Psoas muscle (tissue), 8 donors: ENCODE data around the gene CYB561D2. TPM values are rescaled to one million over a fixed set of nuclear protein-coding genes. Genes with fewer than 3 reads are reported as not detected.

Experiments used
- ATAC-seq, 4 donors: fragments of 200-7000 bp; cut with Tn5 transposase; one replicate each; pipeline ENCODE4 v1.9.1; 2020; ENCODE audit warnings: moderate library complexity in 3 of 4, mild to moderate bottlenecking in 2 of 4
- DNase-seq, 2 donors: peaks; one replicate each; pipeline ENCODE4 v3.0.0-alpha.2; 2020
- H3K27ac ChIP-seq: fragments of 200-600 bp; one replicate; pipeline ENCODE4 v1.8.0; 2022
- H3K27me3 ChIP-seq, 3 donors: fragments of 200-600 bp in 1 of 3; one replicate each; pipeline versions ENCODE4 v1.6.1 to v1.8.0; 2013 to 2022; ENCODE audit warnings: low read length in 2 of 3, mild to moderate bottlenecking in 2 of 3, moderate library complexity in 1 of 3; ENCODE audit not compliant: insufficient read depth in 3 of 3
- H3K36me3 ChIP-seq, 2 donors: fragments of 200-600 bp in 1 of 2; one replicate each; pipeline versions ENCODE4 v1.6.1 to v1.8.0; 2013 to 2022; ENCODE audit warnings: low read depth in 1 of 2, mild to moderate bottlenecking in 1 of 2, moderate library complexity in 1 of 2; ENCODE audit not compliant: insufficient read depth in 1 of 2
- H3K4me1 ChIP-seq: fragments of 200-600 bp; one replicate; pipeline ENCODE4 v1.8.0; 2022
- H3K4me3 ChIP-seq: fragments of 200-600 bp; one replicate; pipeline ENCODE4 v1.8.0; 2022; ENCODE audit warnings: mild to moderate bottlenecking
- H3K9me3 ChIP-seq: fragments of 200-600 bp; one replicate; pipeline ENCODE4 v1.8.0; 2022
- WGBS, 3 donors: extraction: QIAGEN DNeasy Blood & Tissue Kit; methylation state at CpG; one replicate each; pipeline versions ENCODE4 v1.1.6 to v1.1.7; 2013; 5-methylcytosine and 5-hydroxymethylcytosine counted together
- intact Hi-C, 2 donors: fragments of 100-400 bp; cut with DNase I; formaldehyde crosslinking; loops; one replicate each; pipeline versions ENCODE4 v1.11.0 to v1.14.2; 2022
- polyA plus RNA-seq, 3 donors: library from polyadenylated mRNA; stranded (reverse); fragments of 200-250 nt; gene quantifications; one replicate each; pipeline ENCODE4 v1.2.3, GENCODE V29; 2013
- total RNA-seq, 4 donors: library from RNA; stranded (reverse); fragmentation: NEBNext Ultra II Directional in 2 of 4; extraction: Animal tissue kit (Norgen Biotek cat#: 25700) in 2 of 4; gene quantifications; one replicate each; pipeline versions ENCODE4 v1.2.1 to v1.2.4, GENCODE V29; 2021 to 2023
- TF ChIP-seq, protein P1 (sequence below): fragments of 200-600 bp; IDR thresholded peaks from one replicate; pipeline ENCODE4 v1.8.0; 2022; ENCODE audit warnings: antibody characterized with exemption
- donor health status: healthy with polysubstance abuse.
- donor health status: DM: no; HTN: no; CAD: no; lungs with moderate emphysema.
- donor health status: Bipolar disorder and iron deficiency.
- donor health status: healthy.
- donor health status: DM: yes; HTN: yes; CAD: no.
- donor health status: DM: no; HTN: no; CAD: no.
- donor health status: DM: no; HTN: no; CAD: no.
- donor health status: DM: yes; HTN: yes; CAD: no.

The CYB561D2 gene
- total and polyA plus RNA-seq, 7 donors = 5.7 to 34.8 (median 9.2) TPM

DNA sequence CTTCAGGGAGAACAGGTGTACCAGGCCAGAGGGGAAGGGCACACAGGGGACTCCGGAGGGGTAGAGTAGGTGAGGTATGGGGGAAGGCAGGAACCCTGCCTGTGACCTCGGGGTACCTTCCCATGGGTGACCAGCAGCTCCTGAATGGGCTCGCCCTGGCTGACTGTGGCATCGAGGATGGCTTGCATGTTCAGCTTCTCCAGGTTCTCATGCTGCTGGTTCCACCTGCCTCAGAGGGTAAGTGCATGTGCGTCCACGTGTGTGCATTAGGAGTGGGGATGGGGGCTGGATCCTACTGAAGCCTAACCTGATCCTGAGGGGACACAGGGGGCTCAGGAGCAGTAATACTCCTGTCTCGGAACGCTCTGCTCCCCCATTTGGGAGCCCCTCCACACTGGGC, 5.7 kb upstream of the CYB561D2 start:
- peaks cover 25% of the 10 kb centered on the region for H3K4me1 ChIP-seq
- DNase-seq (no peak), ATAC-seq (no peak)
- 78 to 90% (median 80%) methylated on average over 8 of the region's 8 CpGs for WGBS, 3 donors
- TF ChIP-seq, protein P1, sequence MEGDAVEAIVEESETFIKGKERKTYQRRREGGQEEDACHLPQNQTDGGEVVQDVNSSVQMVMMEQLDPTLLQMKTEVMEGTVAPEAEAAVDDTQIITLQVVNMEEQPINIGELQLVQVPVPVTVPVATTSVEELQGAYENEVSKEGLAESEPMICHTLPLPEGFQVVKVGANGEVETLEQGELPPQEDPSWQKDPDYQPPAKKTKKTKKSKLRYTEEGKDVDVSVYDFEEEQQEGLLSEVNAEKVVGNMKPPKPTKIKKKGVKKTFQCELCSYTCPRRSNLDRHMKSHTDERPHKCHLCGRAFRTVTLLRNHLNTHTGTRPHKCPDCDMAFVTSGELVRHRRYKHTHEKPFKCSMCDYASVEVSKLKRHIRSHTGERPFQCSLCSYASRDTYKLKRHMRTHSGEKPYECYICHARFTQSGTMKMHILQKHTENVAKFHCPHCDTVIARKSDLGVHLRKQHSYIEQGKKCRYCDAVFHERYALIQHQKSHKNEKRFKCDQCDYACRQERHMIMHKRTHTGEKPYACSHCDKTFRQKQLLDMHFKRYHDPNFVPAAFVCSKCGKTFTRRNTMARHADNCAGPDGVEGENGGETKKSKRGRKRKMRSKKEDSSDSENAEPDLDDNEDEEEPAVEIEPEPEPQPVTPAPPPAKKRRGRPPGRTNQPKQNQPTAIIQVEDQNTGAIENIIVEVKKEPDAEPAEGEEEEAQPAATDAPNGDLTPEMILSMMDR = no peak
- H3K4me3 ChIP-seq = peak overlapping the region; percentile 44
- no peaks in the 10 kb centered on the region for H3K9me3 ChIP-seq
- peaks cover 0 to 19% of the 10 kb centered on the region in 2 donors for H3K36me3 ChIP-seq
- no peaks in the 10 kb centered on the region for H3K27me3 ChIP-seq
- intact Hi-C loops = no loop called here
- no peak overlapping the region for H3K27ac ChIP-seq

DNA sequence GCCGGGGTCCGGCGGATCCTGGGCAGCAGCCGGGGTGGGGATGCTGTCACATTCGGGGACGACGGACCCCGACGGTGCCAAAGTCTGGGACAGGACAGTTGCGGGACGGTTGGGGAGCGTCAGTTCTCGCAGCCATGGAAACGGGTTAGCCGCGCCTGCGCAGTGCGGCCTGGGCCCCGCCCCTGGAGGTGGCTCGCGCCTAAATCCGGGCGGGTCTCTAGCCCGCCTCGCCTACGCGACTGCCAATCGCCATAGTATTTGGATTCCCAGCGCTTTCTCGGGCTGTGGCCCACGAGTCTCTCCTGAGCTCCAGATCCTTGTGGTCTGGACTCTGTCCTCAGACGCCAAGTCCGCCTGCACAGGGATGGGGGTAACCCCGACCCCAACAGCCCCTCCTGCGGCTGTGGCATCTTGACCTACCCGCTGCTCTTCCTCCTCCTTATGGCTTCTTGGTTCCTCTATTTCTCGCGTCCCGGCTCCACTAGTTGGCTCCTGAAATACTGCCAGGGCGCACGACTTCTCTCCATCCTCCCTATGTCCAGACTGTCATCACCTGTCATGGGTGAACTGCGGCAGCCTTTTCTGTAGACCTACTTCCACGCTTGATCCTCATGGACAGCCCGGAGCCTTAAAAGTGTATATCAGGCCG, 5.0 kb upstream of the CYB561D2 start, which contains the start of gene ZMYND10:
ZMYND10 (minus strand) TSS at position 147 of the 649 bp plus-strand sequence. CDS start 153 bp downstream, outside the sequence.
- Histone ChIP-seq H3K27me3 (no peaks in the 10 kb centered on the region), H3K4me1 (peaks cover 21% of the 10 kb centered on the region), H3K4me3 (peak within 1 kb of the TSS; percentile 44), H3K36me3 (peaks cover 0 to 19% of the 10 kb centered on the region in 2 donors), H3K27ac (no peak within 1 kb of the TSS), H3K9me3 (no peaks in the 10 kb centered on the region)
- WGBS, 3 donors = 16 to 20% (median 17%) methylated on average over 45 of the region's 45 CpGs
- intact Hi-C loops = loop anchor here in 1 of 2 donors (2.0 kb wide), 1 partner anchor 197 kb away; no protein-coding TSS in a partner anchor
- TF ChIP-seq, protein P1 = no peak
- DNase-seq = peak; percentile 71 to 81
- no peak for ATAC-seq

DNA sequence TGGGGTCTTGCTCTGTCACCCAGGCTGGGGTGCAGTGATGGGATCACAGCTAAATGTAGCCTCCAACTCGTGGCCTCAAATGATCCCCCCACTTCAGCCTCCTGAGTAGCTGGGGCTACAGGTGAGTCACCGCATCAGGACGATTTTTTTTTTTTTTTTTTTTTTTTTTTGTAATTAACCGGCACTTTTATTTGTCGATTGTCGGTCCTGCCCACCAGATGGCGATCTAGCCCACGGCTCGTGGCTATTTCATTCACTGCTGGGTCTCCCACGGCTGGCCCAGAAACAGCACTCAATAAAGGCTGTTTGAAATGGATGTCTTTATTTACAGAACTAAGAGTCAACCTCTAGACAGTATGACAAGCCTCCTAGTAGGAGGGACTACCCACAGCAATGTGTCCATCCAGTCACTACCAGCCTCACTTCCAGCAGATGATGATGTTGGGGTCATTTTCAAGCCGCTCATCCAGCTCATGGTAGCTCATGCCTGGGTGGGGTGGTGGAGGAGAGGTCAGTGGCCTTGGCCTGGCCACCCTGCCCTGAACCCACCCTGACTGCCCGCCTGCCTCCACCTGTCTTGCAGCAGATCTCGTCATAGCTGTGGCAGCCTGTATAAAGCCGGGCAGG, 3.4 kb upstream of the CYB561D2 start:
- Histone ChIP-seq H3K9me3 (no peaks in the 10 kb centered on the region), H3K27me3 (no peaks in the 10 kb centered on the region), H3K36me3 (peaks cover 0 to 19% of the 10 kb centered on the region in 2 donors), H3K27ac (no peak overlapping the region), H3K4me1 (peaks cover 27% of the 10 kb centered on the region), H3K4me3 (no peak overlapping the region)
- peak in 1 of 4 donors; percentile 10 for ATAC-seq
- peak; percentile 69 to 83 for DNase-seq
- TF ChIP-seq, protein P1 = peak; percentile 61
- 25 to 29% (median 28%) methylated on average over 14 of the region's 14 CpGs for WGBS, 3 donors
- intact Hi-C loops = loop anchor here in 1 of 2 donors (2.0 kb wide), 1 partner anchor 196 kb away; no protein-coding TSS in a partner anchor

DNA sequence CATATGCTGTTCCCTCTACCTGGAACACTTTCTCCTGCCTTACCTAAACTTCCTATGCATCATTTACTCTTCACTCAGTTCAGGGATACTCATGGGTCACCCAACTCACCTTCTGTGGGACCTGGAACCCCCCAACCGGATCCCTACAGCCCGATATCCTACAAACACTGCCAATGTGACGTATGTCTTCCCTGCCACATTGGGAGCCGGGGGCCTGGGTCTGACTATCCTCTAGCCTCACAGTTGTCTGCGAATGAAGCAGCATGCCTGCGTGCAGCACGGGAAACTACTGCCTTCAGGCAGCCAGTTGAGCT, 492 bp upstream of the CYB561D2 start:
- H3K27me3 ChIP-seq = no peaks in the 10 kb centered on the region
- TF ChIP-seq, protein P1 = no peak
- peak overlapping the region; percentile 92 for H3K4me3 ChIP-seq
- intact Hi-C loops = no loop called here
- H3K36me3 ChIP-seq = peaks cover 5 to 45% of the 10 kb centered on the region in 2 donors
- H3K27ac ChIP-seq = peak overlapping the region; percentile 97
- peaks cover 39% of the 10 kb centered on the region for H3K4me1 ChIP-seq
- no peaks in the 10 kb centered on the region for H3K9me3 ChIP-seq
- DNase-seq (no peak), ATAC-seq (no peak)
- 2 to 6% (median 2%) methylated on average over 7 of the region's 7 CpGs for WGBS, 3 donors
